ENCODE results near the gene TRPV5. TPM values are rescaled to one million over a fixed set of nuclear protein-coding genes. Genes with fewer than 3 reads are reported as not detected.

Gene TRPV5
- total RNA-seq, 4 donors from 2014 or later = 0.17 TPM; not detected in 3

GRCh38 chr7:142894985-142895593 is 38.5 kb downstream of the TRPV5 start:
- H3K9me3 ChIP-seq = no peaks in the 10 kb centered on the region
- intact Hi-C loops (cut with DNase I) = no loop called here
- 49% methylated on average over 5 of the region's 6 CpGs for WGBS
- TF ChIP-seq CTCF (IDR thresholded peaks at IDR 0.05) (no peak), POLR2AphosphoS5 (IDR thresholded peaks at IDR 0.05) (no peak), EP300 (IDR thresholded peaks at IDR 0.05) (no peak), POLR2A (IDR thresholded peaks at IDR 0.05; ENCODE audit: low read depth) (no peak)
- no peaks in the 10 kb centered on the region for H3K36me3 ChIP-seq
- no peaks in the 10 kb centered on the region for H3K4me1 ChIP-seq
- no peak for DNase-seq (ENCODE audit: extremely low spot score)
- H3K4me3 ChIP-seq = no peak overlapping the region
- H3K27ac ChIP-seq (replicated peaks in 1 of 4) = no peak overlapping the region
- peaks cover 0 to 36% (median 0%) of the 10 kb centered on the region in 4 donors for H3K27me3 ChIP-seq

GRCh38 chr7:142894112-142894984 is 39.2 kb downstream of the TRPV5 start:
- no peaks in the 10 kb centered on the region for H3K36me3 ChIP-seq
- H3K27ac ChIP-seq (replicated peaks in 1 of 4) = no peak overlapping the region
- H3K4me3 ChIP-seq = no peak overlapping the region
- 59% methylated on average over 11 of the region's 12 CpGs for WGBS
- intact Hi-C loops (cut with DNase I) = no loop called here
- no peaks in the 10 kb centered on the region for H3K4me1 ChIP-seq
- H3K27me3 ChIP-seq = peaks cover 0 to 36% (median 0%) of the 10 kb centered on the region in 4 donors
- TF ChIP-seq EP300 (IDR thresholded peaks at IDR 0.05) = no peak
- no peak for TF ChIP-seq POLR2AphosphoS5 (IDR thresholded peaks at IDR 0.05)
- TF ChIP-seq POLR2A (IDR thresholded peaks at IDR 0.05; ENCODE audit: low read depth) = no peak
- no peak for TF ChIP-seq CTCF (IDR thresholded peaks at IDR 0.05)
- DNase-seq (ENCODE audit: extremely low spot score) = no peak
- H3K9me3 ChIP-seq = no peaks in the 10 kb centered on the region

- H3K36me3 ChIP-seq = no peaks in the 10 kb centered on the region
- H3K27me3 ChIP-seq = peaks cover 0 to 48% (median 0%) of the 10 kb centered on the region in 4 donors
- intact Hi-C loops (cut with DNase I) = no loop called here
- H3K27ac ChIP-seq (replicated peaks in 1 of 4) = no peak overlapping the region
- H3K9me3 ChIP-seq = no peaks in the 10 kb centered on the region
- no peak for DNase-seq (ENCODE audit: extremely low spot score)
- no peak overlapping the region for H3K4me3 ChIP-seq
- TF ChIP-seq EP300 (IDR thresholded peaks at IDR 0.05) (no peak), CTCF (IDR thresholded peaks at IDR 0.05) (no peak), POLR2AphosphoS5 (IDR thresholded peaks at IDR 0.05) (no peak), POLR2A (IDR thresholded peaks at IDR 0.05; ENCODE audit: low read depth) (no peak)
- H3K4me1 ChIP-seq = no peaks in the 10 kb centered on the region
- WGBS = 73% methylated on average over 5 of the region's 5 CpGs
Measured at GRCh38 chr7:142892951-142893350, 40.6 kb downstream of the TRPV5 start.

- TF ChIP-seq EP300 (IDR thresholded peaks at IDR 0.05) = no peak
- TF ChIP-seq POLR2AphosphoS5 (IDR thresholded peaks at IDR 0.05) = no peak
- TF ChIP-seq POLR2A (IDR thresholded peaks at IDR 0.05; ENCODE audit: low read depth) = no peak
- no peak for TF ChIP-seq CTCF (IDR thresholded peaks at IDR 0.05)
- Histone ChIP-seq H3K27ac (replicated peaks in 1 of 4) (no peak overlapping the region), H3K4me1 (no peaks in the 10 kb centered on the region), H3K27me3 (peaks cover 0 to 51% (median 0%) of the 10 kb centered on the region in 4 donors), H3K36me3 (no peaks in the 10 kb centered on the region), H3K9me3 (no peaks in the 10 kb centered on the region), H3K4me3 (no peak overlapping the region)
- WGBS = 79% methylated on average over 9 of the region's 10 CpGs
- intact Hi-C loops (cut with DNase I) = no loop called here
- no peak for DNase-seq (ENCODE audit: extremely low spot score)
Measured at GRCh38 chr7:142891490-142892082, 42.0 kb downstream of the TRPV5 start.
